ENCODE measurements around the gene MMP27. TPM values are rescaled to one million over a fixed set of nuclear protein-coding genes. Genes with fewer than 3 reads are reported as not detected.

Gene MMP27, protein sequence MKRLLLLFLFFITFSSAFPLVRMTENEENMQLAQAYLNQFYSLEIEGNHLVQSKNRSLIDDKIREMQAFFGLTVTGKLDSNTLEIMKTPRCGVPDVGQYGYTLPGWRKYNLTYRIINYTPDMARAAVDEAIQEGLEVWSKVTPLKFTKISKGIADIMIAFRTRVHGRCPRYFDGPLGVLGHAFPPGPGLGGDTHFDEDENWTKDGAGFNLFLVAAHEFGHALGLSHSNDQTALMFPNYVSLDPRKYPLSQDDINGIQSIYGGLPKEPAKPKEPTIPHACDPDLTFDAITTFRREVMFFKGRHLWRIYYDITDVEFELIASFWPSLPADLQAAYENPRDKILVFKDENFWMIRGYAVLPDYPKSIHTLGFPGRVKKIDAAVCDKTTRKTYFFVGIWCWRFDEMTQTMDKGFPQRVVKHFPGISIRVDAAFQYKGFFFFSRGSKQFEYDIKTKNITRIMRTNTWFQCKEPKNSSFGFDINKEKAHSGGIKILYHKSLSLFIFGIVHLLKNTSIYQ
- total RNA-seq, result not detected
- not detected for total RNA-seq (2013)

DNA sequence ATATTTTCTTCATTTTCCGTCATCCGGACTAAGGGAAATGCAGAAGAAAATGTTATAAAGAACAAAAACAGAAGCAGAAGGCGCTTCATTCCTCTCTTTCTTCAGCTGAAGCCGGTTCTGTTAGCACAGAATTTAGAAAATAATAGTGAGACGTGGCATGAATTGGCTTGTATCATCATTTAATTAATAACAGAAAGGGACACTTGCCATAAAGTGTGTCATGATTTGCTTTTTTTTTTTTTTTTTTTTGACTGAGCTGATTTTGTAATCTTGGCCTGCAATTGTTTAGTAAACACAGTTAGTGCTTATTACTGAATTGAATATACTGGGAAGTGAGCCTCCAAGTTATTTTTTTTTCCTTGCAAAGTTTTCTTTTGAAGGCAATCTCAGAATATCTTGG is at the start of gene MMP27:
MMP27 (minus strand) TSS at position 144 of the 400 bp plus-strand sequence; CDS start at position 89, 55 bp downstream.
- no peaks in the 10 kb centered on the region for H3K27me3 ChIP-seq (ENCODE audit: control insufficient read depth, insufficient read depth, low read length)
- H3K36me3 Mint-ChIP-seq, result no peaks in the 10 kb centered on the region
- H3K36me3 ChIP-seq (ENCODE audit: control insufficient read depth, insufficient read depth, low read length), result no peaks in the 10 kb centered on the region
- no peak within 1 kb of the TSS for H3K4me3 ChIP-seq (ENCODE audit: low read length)
- H3K4me3 Mint-ChIP-seq, result no peak within 1 kb of the TSS
- H3K27me3 Mint-ChIP-seq (ENCODE audit: low read depth in 2 of 2), result peaks cover 7 to 10% of the 10 kb centered on the region in 2 donors
- no peaks in the 10 kb centered on the region for H3K9me3 Mint-ChIP-seq
- ATAC-seq (no peak), DNase-seq (no peak)
- H3K27ac ChIP-seq (ENCODE audit: low read length), result no peak within 1 kb of the TSS
- WGBS (ENCODE audit: insufficient coverage), result 55% methylated on average over 4 of the region's 5 CpGs
- TF ChIP-seq, protein P1, sequence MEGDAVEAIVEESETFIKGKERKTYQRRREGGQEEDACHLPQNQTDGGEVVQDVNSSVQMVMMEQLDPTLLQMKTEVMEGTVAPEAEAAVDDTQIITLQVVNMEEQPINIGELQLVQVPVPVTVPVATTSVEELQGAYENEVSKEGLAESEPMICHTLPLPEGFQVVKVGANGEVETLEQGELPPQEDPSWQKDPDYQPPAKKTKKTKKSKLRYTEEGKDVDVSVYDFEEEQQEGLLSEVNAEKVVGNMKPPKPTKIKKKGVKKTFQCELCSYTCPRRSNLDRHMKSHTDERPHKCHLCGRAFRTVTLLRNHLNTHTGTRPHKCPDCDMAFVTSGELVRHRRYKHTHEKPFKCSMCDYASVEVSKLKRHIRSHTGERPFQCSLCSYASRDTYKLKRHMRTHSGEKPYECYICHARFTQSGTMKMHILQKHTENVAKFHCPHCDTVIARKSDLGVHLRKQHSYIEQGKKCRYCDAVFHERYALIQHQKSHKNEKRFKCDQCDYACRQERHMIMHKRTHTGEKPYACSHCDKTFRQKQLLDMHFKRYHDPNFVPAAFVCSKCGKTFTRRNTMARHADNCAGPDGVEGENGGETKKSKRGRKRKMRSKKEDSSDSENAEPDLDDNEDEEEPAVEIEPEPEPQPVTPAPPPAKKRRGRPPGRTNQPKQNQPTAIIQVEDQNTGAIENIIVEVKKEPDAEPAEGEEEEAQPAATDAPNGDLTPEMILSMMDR (IDR thresholded peaks at IDR 0.05), result no peak
- no peaks in the 10 kb centered on the region for H3K4me1 ChIP-seq (ENCODE audit: control insufficient read depth, insufficient read depth, low read length)
- intact Hi-C loops (cut with micrococcal nuclease), result no loop called here
- no peaks in the 10 kb centered on the region for H3K4me1 Mint-ChIP-seq
- H3K27ac Mint-ChIP-seq, result no peak within 1 kb of the TSS
- H3K9me3 ChIP-seq (ENCODE audit: control insufficient read depth, insufficient read depth, low read length), result no peaks in the 10 kb centered on the region

- Histone ChIP-seq H3K4me3 (ENCODE audit: low read length) (no peak overlapping the region), H3K36me3 (ENCODE audit: control insufficient read depth, insufficient read depth, low read length) (no peaks in the 10 kb centered on the region), H3K9me3 (ENCODE audit: control insufficient read depth, insufficient read depth, low read length) (no peaks in the 10 kb centered on the region), H3K27ac (ENCODE audit: low read length) (no peak overlapping the region), H3K27me3 (ENCODE audit: control insufficient read depth, insufficient read depth, low read length) (no peaks in the 10 kb centered on the region), H3K4me1 (ENCODE audit: control insufficient read depth, insufficient read depth, low read length) (no peaks in the 10 kb centered on the region)
- no peak overlapping the region for H3K27ac Mint-ChIP-seq
- peaks cover 5 to 6% of the 10 kb centered on the region in 2 donors for H3K9me3 Mint-ChIP-seq
- no peaks in the 10 kb centered on the region for H3K36me3 Mint-ChIP-seq
- peaks cover 5 to 17% of the 10 kb centered on the region in 2 donors for H3K27me3 Mint-ChIP-seq (ENCODE audit: low read depth in 2 of 2)
- TF ChIP-seq, protein P1 (IDR thresholded peaks at IDR 0.05), result no peak
- DNase-seq (no peak), ATAC-seq (no peak)
- intact Hi-C loops (cut with micrococcal nuclease), result no loop called here
- 100% methylated on average over 1 of the region's 1 CpG for WGBS (ENCODE audit: insufficient coverage)
- H3K4me3 Mint-ChIP-seq, result no peak overlapping the region
- H3K4me1 Mint-ChIP-seq, result no peaks in the 10 kb centered on the region
Observed at GRCh38 chr11:102753267-102753666, 47.7 kb upstream of the MMP27 start.

- no peaks in the 10 kb centered on the region for H3K4me1 ChIP-seq (ENCODE audit: control insufficient read depth, insufficient read depth, low read length)
- Mint-ChIP-seq H3K9me3 (peaks cover 8% of the 10 kb centered on the region in 2 donors), H3K36me3 (no peaks in the 10 kb centered on the region), H3K27me3 (ENCODE audit: low read depth in 2 of 2) (peaks cover 5 to 16% of the 10 kb centered on the region in 2 donors), H3K4me3 (no peak overlapping the region), H3K4me1 (no peaks in the 10 kb centered on the region), H3K27ac (no peak overlapping the region)
- no peaks in the 10 kb centered on the region for H3K27me3 ChIP-seq (ENCODE audit: control insufficient read depth, insufficient read depth, low read length)
- intact Hi-C loops (cut with micrococcal nuclease), result no loop called here
- no peak overlapping the region for H3K27ac ChIP-seq (ENCODE audit: low read length)
- DNase-seq (no peak), ATAC-seq (no peak)
- TF ChIP-seq, protein P1 (IDR thresholded peaks at IDR 0.05), result no peak
- no peaks in the 10 kb centered on the region for H3K36me3 ChIP-seq (ENCODE audit: control insufficient read depth, insufficient read depth, low read length)
- H3K9me3 ChIP-seq (ENCODE audit: control insufficient read depth, insufficient read depth, low read length), result no peaks in the 10 kb centered on the region
- H3K4me3 ChIP-seq (ENCODE audit: low read length), result no peak overlapping the region
Observed at GRCh38 chr11:102751673-102752072, 46.1 kb upstream of the MMP27 start.
